SK-N-SH (cell line): ENCODE results near the gene ADCY5. TPM values are rescaled to one million over a fixed set of nuclear protein-coding genes. Genes with fewer than 3 reads are reported as not detected.

ENCODE experiments used
- CTCF ChIA-PET: fragments of 300-600, 350-600 bp; formaldehyde crosslinking; extraction: SDS; loops from one replicate; lab custom pipeline; 2021; lab: Yijun Ruan, JAX
- POLR2A ChIA-PET: fragments of 350-600 bp; sonication (Branson Sonifier 250); formaldehyde crosslinking; extraction: SDS; loops from one replicate; lab custom pipeline; 2020; ENCODE audit warnings: antibody characterized with exemption, inconsistent platforms; lab: Yijun Ruan, JAX
- DNase-seq: peaks from one replicate; pipeline ENCODE4 v3.0.0; 2012
- H2AFZ ChIP-seq: fragments of 200-600 bp; sonication (generic); 2 replicates; pipeline ENCODE4 v1.8.1; 2016; ENCODE audit warnings: antibody characterized with exemption, mild to moderate bottlenecking, low read depth
- H3F3A ChIP-seq: fragments of 200-600 bp; sonication (generic); replicated peaks from 2 replicates; pipeline ENCODE3; 2016; ENCODE audit warnings: antibody characterized with exemption, mild to moderate bottlenecking; ENCODE audit not compliant: insufficient read depth
- H3K27ac ChIP-seq, 2 experiments: fragments of 200-500 bp in 1 of 2; fragments of 200-600 bp in 1 of 2; sonication (Bioruptor generic) in 1 of 2; sonication (generic), shearing (Covaris generic) in 1 of 2; 2 replicates each; pipeline versions ENCODE4 v1.5.1 to v1.6.1; 2014 to 2016; ENCODE audit warnings: low read depth in 2 of 2, inconsistent platforms in 1 of 2, low read length in 1 of 2, mild to moderate bottlenecking in 1 of 2, mixed read lengths in 1 of 2
- H3K27me3 ChIP-seq: fragments of 200-600 bp; sonication (generic), shearing (Covaris generic); 2 replicates; pipeline ENCODE4 v1.6.1; 2016; ENCODE audit warnings: mixed run types; ENCODE audit not compliant: insufficient read depth
- H3K36me3 ChIP-seq, 2 experiments: fragments of 200-500 bp in 1 of 2; fragments of 200-600 bp in 1 of 2; sonication (Bioruptor generic) in 1 of 2; sonication (generic) in 1 of 2; replicated peaks in 1 of 2; 2 replicates each; pipeline versions ENCODE3 to v1.5.1; 2014 to 2016; ENCODE audit warnings: low read length in 1 of 2, mild to moderate bottlenecking in 1 of 2; ENCODE audit not compliant: insufficient read depth in 2 of 2, control insufficient read depth in 1 of 2
- H3K4me1 ChIP-seq, 2 experiments: fragments of 200-500 bp in 1 of 2; fragments of 200-600 bp in 1 of 2; sonication (Bioruptor generic) in 1 of 2; sonication (generic), shearing (Covaris generic) in 1 of 2; 2 replicates each; pipeline versions ENCODE4 v1.5.1 to v1.6.1; 2014 to 2016; ENCODE audit warnings: low read depth in 1 of 2, low read length in 1 of 2, mixed run types in 1 of 2; ENCODE audit not compliant: insufficient read depth in 2 of 2, control insufficient read depth in 1 of 2
- H3K4me2 ChIP-seq: fragments of 200-600 bp; sonication (generic), shearing (Covaris generic); 2 replicates; pipeline ENCODE4 v1.6.1; 2017; ENCODE audit warnings: mixed run types
- H3K4me3 ChIP-seq, 2 experiments: fragments of 200-500 bp in 1 of 2; fragments of 200-600 bp in 1 of 2; sonication (Bioruptor generic) in 1 of 2; sonication (generic), shearing (Covaris generic) in 1 of 2; 2 replicates each; pipeline versions ENCODE4 v1.5.1 to v1.8.1; 2014 to 2016; ENCODE audit warnings: low read depth in 2 of 2, inconsistent platforms in 1 of 2, low read length in 1 of 2, mild to moderate bottlenecking in 1 of 2, mixed read lengths in 1 of 2, moderate library complexity in 1 of 2
- H3K79me2 ChIP-seq: fragments of 200-600 bp; sonication (generic); 2 replicates; pipeline ENCODE4 v1.8.1; 2017; ENCODE audit warnings: mild to moderate bottlenecking; ENCODE audit not compliant: insufficient read depth
- H3K9ac ChIP-seq: fragments of 200-600 bp; sonication (generic); 2 replicates; pipeline ENCODE4 v1.6.1; 2017; ENCODE audit warnings: mixed run types
- H3K9me2 ChIP-seq: fragments of 200-600 bp; sonication (generic); 2 replicates; pipeline ENCODE4 v1.6.1; 2017; ENCODE audit warnings: mixed run types
- H3K9me3 ChIP-seq: fragments of 200-600 bp; sonication (generic); 2 replicates; pipeline ENCODE4 v1.6.1; 2017; ENCODE audit warnings: mixed run types, mild to moderate bottlenecking, moderate library complexity
- H4K20me1 ChIP-seq: fragments of 200-600 bp; sonication (generic); 2 replicates; pipeline ENCODE4 v1.6.1; 2017; ENCODE audit warnings: mild to moderate bottlenecking, mixed run types; ENCODE audit not compliant: insufficient read depth
- EZH2phosphoT487 ChIP-seq: fragments of 200-600 bp; sonication (generic); IDR thresholded peaks from 2 replicates; pipeline ENCODE4 v1.6.1; 2017; ENCODE audit warnings: low read depth, mixed run types, mild to moderate bottlenecking, antibody characterized with exemption, moderate library complexity, borderline replicate concordance
- FOSL2 ChIP-seq: IDR thresholded peaks from 2 replicates; pipeline ENCODE4 v1.4.0; 2012; ENCODE audit warnings: low read depth, mild to moderate bottlenecking, moderate library complexity, borderline replicate concordance
- JUND ChIP-seq: IDR thresholded peaks from 2 replicates; pipeline ENCODE4 v1.4.0; 2012
- NRF1 ChIP-seq: IDR thresholded peaks from 2 replicates; pipeline ENCODE4 v1.6.1; 2012; ENCODE audit warnings: low read depth, mild to moderate bottlenecking, low read length
- RFX5 ChIP-seq: IDR thresholded peaks from 2 replicates; pipeline ENCODE4 v1.6.1; 2012; ENCODE audit warnings: mild to moderate bottlenecking, improper control_type of control experiment, low read length
- SMC3 ChIP-seq: IDR thresholded peaks from 2 replicates; pipeline ENCODE4 v1.6.1; 2012; ENCODE audit warnings: low read depth, low read length, improper control_type of control experiment
- TCF12 ChIP-seq: IDR thresholded peaks from 2 replicates; pipeline ENCODE4 v1.4.0; 2012
- TEAD4 ChIP-seq: IDR thresholded peaks from 2 replicates; pipeline ENCODE4 v1.4.0; 2012; ENCODE audit warnings: mild to moderate bottlenecking, borderline replicate concordance; ENCODE audit not compliant: insufficient read depth
- YY1 ChIP-seq: IDR thresholded peaks from 2 replicates; pipeline ENCODE4 v1.4.0; 2012; ENCODE audit warnings: low read depth, mild to moderate bottlenecking
- WGBS: methylation state at CpG from one replicate; pipeline ENCODE4 v1.1.6; 2017; ENCODE audit warnings: low lambda C conversion rate; 5-methylcytosine and 5-hydroxymethylcytosine counted together
- polyA plus RNA-seq, 3 experiments: library from polyadenylated mRNA; depleted of rRNA; stranded (reverse); fragments of >200 nt; gene quantifications; 2 replicates each; pipeline ENCODE4 v1.2.3, GENCODE V29; 2012
- TF ChIP-seq, protein P1 (sequence below): IDR thresholded peaks from 2 replicates; pipeline ENCODE4 v1.6.1; 2012; ENCODE audit warnings: mild to moderate bottlenecking, low read depth, low read length, moderate library complexity
- TF ChIP-seq, protein P2 (sequence below): fragments of 150-350 bp; IDR thresholded peaks from 2 replicates; pipeline ENCODE4 v1.6.1; 2016; ENCODE audit warnings: mild to moderate bottlenecking, low read depth, low read length
- TF ChIP-seq, protein P3 (sequence below): fragments of 200-600 bp; sonication (generic); IDR thresholded peaks from 2 replicates; pipeline ENCODE4 v1.6.1; 2017; ENCODE audit warnings: antibody characterized with exemption, mild to moderate bottlenecking, moderate library complexity
- TF ChIP-seq, protein P4 (sequence below): fragments of 150-350 bp; IDR thresholded peaks from 2 replicates; pipeline ENCODE4 v1.6.1; 2017; ENCODE audit warnings: antibody characterized with exemption, low read length, low read depth, borderline replicate concordance
- TF ChIP-seq, protein P5 (sequence below): IDR thresholded peaks from 2 replicates; pipeline ENCODE4 v1.4.0; 2012; ENCODE audit warnings: low read depth, borderline replicate concordance
- TF ChIP-seq, protein P6 (sequence below): IDR thresholded peaks from 2 replicates; pipeline ENCODE4; 2012

ADCY5 gene
- polyA plus RNA-seq, 1 of the 3 experiments (the other 2 are of a cell fraction), result 0.21 TPM

DNA sequence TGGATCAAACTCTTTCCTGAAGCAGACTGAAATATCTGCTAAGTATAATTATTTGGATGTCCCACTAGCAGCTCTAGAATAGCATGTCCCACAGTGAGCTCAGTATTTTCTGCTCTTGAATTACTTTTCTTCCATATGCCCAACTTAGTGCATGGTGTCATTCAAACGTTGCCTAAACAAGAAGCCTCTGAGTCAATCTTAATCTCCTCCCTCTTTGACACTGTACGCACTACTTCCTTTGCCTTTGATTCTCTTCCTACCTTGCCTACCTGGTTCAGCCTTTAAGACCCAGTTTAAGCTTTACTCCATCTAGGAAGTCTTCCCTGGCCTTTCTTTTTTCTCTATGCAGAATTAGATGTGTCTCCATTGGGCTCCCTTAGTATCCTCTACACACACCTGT is 192.6 kb downstream of the ADCY5 start:
- no peaks in the 10 kb centered on the region for H3F3A ChIP-seq
- 89% methylated on average over 2 of the region's 2 CpGs for WGBS
- H3K9me3 ChIP-seq, result no peaks in the 10 kb centered on the region
- CTCF ChIA-PET, result interaction anchor here (0.8 to 1.6 kb wide), 4 partner anchors 9 to 314 kb away, joined by 3 to 4 read pairs (median 4); no protein-coding TSS in a partner anchor
- no peak overlapping the region for H3K4me3 ChIP-seq
- H3K36me3 ChIP-seq, result peaks cover 0 to 9% of the 10 kb centered on the region in 2 experiments
- no peak overlapping the region for H3K9ac ChIP-seq
- no peaks in the 10 kb centered on the region for H4K20me1 ChIP-seq
- peaks cover 3% of the 10 kb centered on the region in 2 experiments; a peak in 2 of 4 replicates for H3K4me1 ChIP-seq
- no peak overlapping the region for H2AFZ ChIP-seq
- DNase-seq, result no peak
- POLR2A ChIA-PET, result no interaction called here
- TF ChIP-seq, protein P1, sequence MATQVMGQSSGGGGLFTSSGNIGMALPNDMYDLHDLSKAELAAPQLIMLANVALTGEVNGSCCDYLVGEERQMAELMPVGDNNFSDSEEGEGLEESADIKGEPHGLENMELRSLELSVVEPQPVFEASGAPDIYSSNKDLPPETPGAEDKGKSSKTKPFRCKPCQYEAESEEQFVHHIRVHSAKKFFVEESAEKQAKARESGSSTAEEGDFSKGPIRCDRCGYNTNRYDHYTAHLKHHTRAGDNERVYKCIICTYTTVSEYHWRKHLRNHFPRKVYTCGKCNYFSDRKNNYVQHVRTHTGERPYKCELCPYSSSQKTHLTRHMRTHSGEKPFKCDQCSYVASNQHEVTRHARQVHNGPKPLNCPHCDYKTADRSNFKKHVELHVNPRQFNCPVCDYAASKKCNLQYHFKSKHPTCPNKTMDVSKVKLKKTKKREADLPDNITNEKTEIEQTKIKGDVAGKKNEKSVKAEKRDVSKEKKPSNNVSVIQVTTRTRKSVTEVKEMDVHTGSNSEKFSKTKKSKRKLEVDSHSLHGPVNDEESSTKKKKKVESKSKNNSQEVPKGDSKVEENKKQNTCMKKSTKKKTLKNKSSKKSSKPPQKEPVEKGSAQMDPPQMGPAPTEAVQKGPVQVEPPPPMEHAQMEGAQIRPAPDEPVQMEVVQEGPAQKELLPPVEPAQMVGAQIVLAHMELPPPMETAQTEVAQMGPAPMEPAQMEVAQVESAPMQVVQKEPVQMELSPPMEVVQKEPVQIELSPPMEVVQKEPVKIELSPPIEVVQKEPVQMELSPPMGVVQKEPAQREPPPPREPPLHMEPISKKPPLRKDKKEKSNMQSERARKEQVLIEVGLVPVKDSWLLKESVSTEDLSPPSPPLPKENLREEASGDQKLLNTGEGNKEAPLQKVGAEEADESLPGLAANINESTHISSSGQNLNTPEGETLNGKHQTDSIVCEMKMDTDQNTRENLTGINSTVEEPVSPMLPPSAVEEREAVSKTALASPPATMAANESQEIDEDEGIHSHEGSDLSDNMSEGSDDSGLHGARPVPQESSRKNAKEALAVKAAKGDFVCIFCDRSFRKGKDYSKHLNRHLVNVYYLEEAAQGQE, result no peak
- TF ChIP-seq SMC3 (no peak), YY1 (no peak), JUND (no peak), EZH2phosphoT487 (no peak), TCF12 (no peak), FOSL2 (no peak), TEAD4 (no peak), RFX5 (no peak), NRF1 (no peak)
- TF ChIP-seq, protein P2, sequence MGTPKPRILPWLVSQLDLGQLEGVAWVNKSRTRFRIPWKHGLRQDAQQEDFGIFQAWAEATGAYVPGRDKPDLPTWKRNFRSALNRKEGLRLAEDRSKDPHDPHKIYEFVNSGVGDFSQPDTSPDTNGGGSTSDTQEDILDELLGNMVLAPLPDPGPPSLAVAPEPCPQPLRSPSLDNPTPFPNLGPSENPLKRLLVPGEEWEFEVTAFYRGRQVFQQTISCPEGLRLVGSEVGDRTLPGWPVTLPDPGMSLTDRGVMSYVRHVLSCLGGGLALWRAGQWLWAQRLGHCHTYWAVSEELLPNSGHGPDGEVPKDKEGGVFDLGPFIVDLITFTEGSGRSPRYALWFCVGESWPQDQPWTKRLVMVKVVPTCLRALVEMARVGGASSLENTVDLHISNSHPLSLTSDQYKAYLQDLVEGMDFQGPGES, result no peak
- TF ChIP-seq, protein P3, sequence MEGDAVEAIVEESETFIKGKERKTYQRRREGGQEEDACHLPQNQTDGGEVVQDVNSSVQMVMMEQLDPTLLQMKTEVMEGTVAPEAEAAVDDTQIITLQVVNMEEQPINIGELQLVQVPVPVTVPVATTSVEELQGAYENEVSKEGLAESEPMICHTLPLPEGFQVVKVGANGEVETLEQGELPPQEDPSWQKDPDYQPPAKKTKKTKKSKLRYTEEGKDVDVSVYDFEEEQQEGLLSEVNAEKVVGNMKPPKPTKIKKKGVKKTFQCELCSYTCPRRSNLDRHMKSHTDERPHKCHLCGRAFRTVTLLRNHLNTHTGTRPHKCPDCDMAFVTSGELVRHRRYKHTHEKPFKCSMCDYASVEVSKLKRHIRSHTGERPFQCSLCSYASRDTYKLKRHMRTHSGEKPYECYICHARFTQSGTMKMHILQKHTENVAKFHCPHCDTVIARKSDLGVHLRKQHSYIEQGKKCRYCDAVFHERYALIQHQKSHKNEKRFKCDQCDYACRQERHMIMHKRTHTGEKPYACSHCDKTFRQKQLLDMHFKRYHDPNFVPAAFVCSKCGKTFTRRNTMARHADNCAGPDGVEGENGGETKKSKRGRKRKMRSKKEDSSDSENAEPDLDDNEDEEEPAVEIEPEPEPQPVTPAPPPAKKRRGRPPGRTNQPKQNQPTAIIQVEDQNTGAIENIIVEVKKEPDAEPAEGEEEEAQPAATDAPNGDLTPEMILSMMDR, result no peak
- TF ChIP-seq, protein P4, sequence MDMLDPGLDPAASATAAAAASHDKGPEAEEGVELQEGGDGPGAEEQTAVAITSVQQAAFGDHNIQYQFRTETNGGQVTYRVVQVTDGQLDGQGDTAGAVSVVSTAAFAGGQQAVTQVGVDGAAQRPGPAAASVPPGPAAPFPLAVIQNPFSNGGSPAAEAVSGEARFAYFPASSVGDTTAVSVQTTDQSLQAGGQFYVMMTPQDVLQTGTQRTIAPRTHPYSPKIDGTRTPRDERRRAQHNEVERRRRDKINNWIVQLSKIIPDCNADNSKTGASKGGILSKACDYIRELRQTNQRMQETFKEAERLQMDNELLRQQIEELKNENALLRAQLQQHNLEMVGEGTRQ, result no peak
- TF ChIP-seq, protein P5, sequence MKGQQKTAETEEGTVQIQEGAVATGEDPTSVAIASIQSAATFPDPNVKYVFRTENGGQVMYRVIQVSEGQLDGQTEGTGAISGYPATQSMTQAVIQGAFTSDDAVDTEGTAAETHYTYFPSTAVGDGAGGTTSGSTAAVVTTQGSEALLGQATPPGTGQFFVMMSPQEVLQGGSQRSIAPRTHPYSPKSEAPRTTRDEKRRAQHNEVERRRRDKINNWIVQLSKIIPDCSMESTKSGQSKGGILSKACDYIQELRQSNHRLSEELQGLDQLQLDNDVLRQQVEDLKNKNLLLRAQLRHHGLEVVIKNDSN, result no peak
- TF ChIP-seq, protein P6, sequence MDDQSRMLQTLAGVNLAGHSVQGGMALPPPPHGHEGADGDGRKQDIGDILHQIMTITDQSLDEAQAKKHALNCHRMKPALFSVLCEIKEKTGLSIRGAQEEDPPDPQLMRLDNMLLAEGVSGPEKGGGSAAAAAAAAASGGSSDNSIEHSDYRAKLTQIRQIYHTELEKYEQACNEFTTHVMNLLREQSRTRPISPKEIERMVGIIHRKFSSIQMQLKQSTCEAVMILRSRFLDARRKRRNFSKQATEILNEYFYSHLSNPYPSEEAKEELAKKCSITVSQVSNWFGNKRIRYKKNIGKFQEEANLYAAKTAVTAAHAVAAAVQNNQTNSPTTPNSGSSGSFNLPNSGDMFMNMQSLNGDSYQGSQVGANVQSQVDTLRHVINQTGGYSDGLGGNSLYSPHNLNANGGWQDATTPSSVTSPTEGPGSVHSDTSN, result no peak
- no peaks in the 10 kb centered on the region for H3K79me2 ChIP-seq
- H3K4me2 ChIP-seq, result no peak overlapping the region
- H3K27me3 ChIP-seq, result no peaks in the 10 kb centered on the region
- no peaks in the 10 kb centered on the region for H3K9me2 ChIP-seq
- H3K27ac ChIP-seq, result no peak overlapping the region
